Left ventricle myocardium superior (tissue), 1 donor: Measurements from ENCODE around the gene NLK. TPM values are rescaled to one million over a fixed set of nuclear protein-coding genes. Genes with fewer than 3 reads are reported as not detected.
"Not testable (repeated sequence)": the region's sequence is repeated elsewhere in the genome, so short reads cannot be mapped to it uniquely, and the experiment has no call there.

Experiments
- ATAC-seq: fragments of 200-7000 bp; cut with Tn5 transposase; one replicate; pipeline ENCODE4 v1.9.1; 2020; ENCODE audit warnings: mild to moderate bottlenecking, moderate library complexity
- DNase-seq: peaks from one replicate; pipeline ENCODE4 v3.0.0-alpha.2; 2020
- intact Hi-C: fragments of 100-400 bp; cut with micrococcal nuclease; formaldehyde crosslinking; loops from one replicate; pipeline ENCODE4 v1.11.0; 2022
- long read RNA-seq: library from polyadenylated mRNA; unstranded; transcript quantifications from one replicate; pipeline ENCODE4 v2.0.0, GENCODE V29; 2021
- total RNA-seq: library from RNA; stranded (reverse); fragmentation: NEBNext Ultra II Directional; extraction: Animal tissue kit (Norgen Biotek cat#: 25700); gene quantifications from one replicate; pipeline ENCODE4 v1.2.1, GENCODE V29; 2021
- donor health status: DM: no; HTN: yes; CAD: no; lungs with severe emphysema.

The NLK gene
- total RNA-seq: 22.8 TPM
- long read RNA-seq, full-length matches to known transcripts: 18 of 22 reads
- long read RNA-seq, partial matches to known transcripts: 2 of 22 reads
- long read RNA-seq, other reads (novel, unspliced or antisense): 2 of 22 reads

- ATAC-seq (no peak), DNase-seq (no peak)
- intact Hi-C loops: no loop called here
Observed at GRCh38 chr17:28042657-28042720, at the start of gene NLK. NLK (plus strand) TSS chr17:28042677; CDS start chr17:28042874, 197 bp downstream.

DNA sequence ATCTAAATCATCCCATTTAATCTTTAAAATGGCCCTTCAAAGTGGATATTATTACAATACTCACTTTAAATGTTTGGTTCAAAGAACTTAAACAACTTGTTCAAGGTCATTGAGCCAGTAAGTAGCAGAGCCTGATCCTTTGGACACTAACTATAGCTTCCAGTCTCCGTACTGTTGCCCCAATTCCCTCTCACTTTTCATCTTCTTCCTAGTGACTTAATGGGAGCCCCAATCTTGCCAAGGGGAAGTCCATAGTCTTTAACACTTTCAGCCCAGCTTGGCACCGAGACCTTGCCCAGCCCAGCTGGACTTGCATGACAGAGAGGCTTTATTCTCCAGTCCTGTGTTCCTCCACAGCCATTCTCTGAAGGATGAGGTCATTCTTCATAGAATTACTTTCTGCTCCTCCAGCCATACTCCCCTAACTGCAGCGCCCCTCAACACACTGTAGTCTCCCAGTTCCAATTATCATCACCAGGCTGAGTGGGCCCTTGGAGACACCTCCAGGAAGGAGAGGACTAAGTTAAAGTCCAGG is 49.2 kb upstream of the NLK start:
- intact Hi-C loops: no loop called here
- DNase-seq: no peak
- no peak for ATAC-seq

DNA sequence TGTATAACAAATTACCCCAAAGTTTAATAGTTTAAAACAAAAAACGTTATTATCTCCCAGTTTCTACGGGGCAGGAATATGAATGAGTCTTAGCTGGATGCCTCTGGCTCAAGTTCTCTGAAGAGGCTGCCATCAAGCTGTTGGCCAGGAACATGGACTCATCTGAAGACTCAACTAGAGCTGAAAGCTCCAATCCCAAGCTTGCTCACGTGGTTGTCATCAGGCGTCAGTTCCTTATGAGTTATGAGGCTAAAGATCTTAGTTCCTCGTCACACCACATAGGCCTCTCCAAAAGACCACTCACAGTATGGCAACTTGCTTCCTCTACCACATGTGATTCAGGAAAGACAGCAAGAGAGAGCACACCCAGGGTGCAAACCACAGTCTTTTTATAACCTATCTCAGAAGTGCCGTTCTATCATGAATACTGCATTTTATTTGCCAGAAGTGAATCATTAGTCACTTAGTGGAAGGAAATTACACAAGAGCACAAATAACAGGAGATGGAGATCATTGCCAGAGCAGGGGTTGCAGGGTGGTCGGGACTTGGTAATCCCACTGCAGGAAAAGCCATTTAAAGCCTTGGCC is 48.7 kb upstream of the NLK start:
- no peak for ATAC-seq
- DNase-seq: no peak
- intact Hi-C loops: no loop called here

- intact Hi-C loops: no loop called here
- ATAC-seq (no peak), DNase-seq (no peak)
Observed at GRCh38 chr17:27994586-27994985, 47.9 kb upstream of the NLK start.

GRCh38 chr17:27995554-27995953 is 46.9 kb upstream of the NLK start:
- no peak for DNase-seq
- no peak for ATAC-seq
- intact Hi-C loops: no loop called here

DNA sequence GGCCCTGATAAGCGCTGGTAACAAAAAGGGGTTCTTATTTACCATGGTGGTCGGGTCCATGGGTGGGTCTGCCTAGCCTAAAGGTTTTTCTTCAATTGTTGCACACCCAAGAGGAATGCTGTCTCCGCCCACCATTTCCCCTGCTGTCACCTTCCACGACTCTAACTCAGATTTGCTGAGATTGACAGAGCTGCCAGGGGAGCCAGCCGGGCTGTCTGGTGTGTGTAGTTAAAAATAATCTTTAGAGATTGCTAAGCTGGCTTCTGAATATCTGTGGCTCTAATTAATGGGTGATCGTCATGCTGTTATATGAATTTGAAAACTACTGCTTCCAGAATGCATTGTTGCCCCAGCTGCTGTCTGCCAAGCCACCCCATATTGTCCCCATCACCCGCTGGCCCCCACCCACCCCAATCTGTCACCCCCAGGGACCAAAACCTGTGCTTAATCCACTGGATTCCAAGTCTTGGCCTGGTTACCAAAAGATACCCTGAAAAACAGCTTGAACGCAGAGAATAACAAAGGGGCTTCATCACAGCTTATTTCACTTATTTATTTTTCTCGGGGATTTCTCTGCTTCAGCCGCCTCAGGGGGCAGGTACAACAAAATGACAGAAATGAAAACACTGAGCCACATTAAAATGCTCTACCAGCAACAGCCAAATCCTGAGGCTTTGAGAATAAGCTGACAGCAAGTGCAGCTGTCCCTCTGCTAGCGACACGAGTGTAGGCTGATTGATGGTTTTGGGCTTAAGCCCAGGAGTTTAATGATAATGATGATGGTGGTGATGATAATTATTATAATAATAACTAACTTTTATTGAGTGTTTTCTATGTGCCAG is 46.1 kb upstream of the NLK start:
- no peak for ATAC-seq
- DNase-seq: no peak
- intact Hi-C loops: no loop called here

DNA sequence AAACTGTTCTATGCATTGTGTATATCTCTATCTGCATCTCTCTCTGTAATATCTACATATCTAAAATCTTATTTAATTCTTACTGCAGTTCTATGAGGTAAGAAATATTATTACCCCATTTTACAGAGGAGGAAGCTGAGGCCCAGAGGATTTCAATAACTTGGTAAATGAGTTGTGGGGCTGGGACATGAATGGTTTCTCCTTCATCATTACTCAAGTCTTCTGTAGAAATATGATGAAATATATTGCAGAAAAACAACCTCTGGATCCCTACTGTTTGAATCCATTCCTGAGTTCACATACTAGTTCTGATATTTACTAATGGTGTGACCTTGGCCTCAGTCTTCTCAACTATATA is 45.5 kb upstream of the NLK start:
- intact Hi-C loops: no loop called here
- no peak for ATAC-seq

GRCh38 chr17:27997522-27997921 is 45.0 kb upstream of the NLK start:
- intact Hi-C loops: no loop called here
- ATAC-seq (no peak), DNase-seq (no peak)

More for the DNA sequence above, 45.5 kb upstream of the NLK start:
- DNase-seq: no peak

DNA sequence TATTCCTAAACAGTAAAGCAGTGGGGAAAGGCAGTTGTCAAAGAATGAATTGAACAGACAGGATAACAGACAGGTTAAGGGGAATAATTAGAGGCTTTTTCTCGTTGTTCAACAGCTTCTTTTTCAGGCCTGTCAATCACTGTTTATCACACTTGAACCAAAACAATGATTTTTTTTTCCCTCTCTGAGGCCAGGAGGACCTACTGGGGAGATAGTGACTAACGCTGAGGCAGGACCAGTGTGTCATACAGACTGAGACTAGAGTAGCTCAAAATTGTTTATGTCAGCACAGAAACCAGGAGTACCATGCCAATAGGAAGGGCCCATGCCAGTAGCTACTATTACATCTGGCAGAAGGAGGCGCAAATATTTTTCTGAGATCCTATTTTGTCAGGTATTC is 41.3 kb upstream of the NLK start:
- intact Hi-C loops: no loop called here
- DNase-seq (no peak), ATAC-seq (no peak)

GRCh38 chr17:28004344-28004743 is 38.1 kb upstream of the NLK start:
- ATAC-seq (no peak), DNase-seq (no peak)
- intact Hi-C loops: no loop called here

- ATAC-seq, DNase-seq, intact Hi-C loops: not testable (repeated sequence)
Observed at GRCh38 chr17:28007925-28008324, 34.6 kb upstream of the NLK start.

DNA sequence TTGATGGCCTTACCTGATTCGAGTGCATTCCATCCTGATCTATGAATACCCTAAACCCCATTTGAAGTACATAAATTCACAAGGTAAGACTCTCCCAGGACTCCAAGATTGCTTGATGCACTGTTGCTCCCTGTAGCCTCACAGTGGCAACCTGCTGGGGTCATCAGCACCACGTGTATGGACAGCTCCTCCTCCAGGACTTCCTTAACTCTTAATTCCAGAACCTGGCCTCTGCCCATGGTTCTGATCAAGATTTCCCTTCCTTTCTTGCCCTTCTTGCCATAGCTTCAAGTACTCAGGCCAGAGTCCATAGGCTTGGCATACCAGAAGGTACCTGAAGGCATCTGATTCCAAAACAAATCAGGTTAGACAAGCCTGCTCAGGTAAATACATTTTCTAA is 34.0 kb upstream of the NLK start:
- intact Hi-C loops: no loop called here
- DNase-seq: peak; percentile 41
- peak; percentile 33 for ATAC-seq

- intact Hi-C loops: no loop called here
Observed at GRCh38 chr17:28010406-28010805, 32.1 kb upstream of the NLK start.

DNA sequence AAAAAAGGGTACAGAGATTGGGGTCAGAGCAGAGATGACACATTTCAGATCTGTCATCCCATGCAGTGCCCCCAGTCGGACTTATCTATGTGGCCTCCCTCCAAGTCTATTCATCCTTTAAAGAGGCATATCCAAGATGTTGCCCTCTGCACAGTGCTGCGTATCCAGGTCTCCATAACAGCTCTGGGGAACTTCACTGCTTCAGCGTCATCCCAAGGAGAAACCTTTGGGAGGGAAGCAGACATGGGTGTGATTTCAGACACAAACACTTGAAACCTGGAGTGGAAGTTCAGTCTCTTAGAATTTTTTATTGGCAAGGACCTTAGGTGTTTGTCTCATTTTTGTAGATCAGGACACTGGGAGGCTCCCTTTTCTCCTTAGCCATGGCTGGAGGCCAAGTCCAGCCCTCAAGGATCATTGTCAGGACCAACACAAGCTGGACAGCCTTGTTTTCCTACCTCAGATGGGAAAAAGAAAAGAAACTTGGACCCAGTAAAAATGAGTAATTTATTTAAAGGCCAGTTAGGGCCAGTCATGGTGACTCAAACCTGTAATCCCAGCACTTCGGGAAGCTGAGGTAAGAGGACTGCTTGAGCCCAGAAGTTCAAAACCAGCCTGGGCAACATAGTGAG is 23.9 kb upstream of the NLK start:
- peak; percentile 51 for ATAC-seq
- DNase-seq: peak; percentile 45
- intact Hi-C loops: no loop called here

More at GRCh38 chr17:28010406-28010805, 32.1 kb upstream of the NLK start:
- DNase-seq (no peak), ATAC-seq (no peak)

DNA sequence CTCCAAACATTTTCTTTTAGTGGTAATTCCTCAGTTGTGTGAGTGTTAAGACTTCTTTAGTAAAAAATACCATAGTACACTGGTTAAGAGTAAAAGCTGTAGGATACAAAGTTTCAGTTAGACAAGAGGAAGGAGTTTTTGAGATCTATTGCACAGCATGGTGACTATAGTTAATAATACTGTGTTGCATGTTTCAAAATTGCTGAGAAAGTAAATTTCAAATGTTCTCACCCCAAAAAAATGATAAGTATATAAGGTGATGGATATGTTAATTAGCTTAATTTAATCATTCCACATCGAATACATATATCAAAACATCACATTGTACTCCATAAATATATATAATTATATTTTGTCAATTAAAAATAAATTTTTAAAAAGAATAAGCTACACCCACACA is 22.0 kb upstream of the NLK start:
- ATAC-seq (no peak), DNase-seq (no peak)
- intact Hi-C loops: no loop called here

GRCh38 chr17:28029044-28029443 is 13.4 kb upstream of the NLK start:
- no peak for ATAC-seq

DNA sequence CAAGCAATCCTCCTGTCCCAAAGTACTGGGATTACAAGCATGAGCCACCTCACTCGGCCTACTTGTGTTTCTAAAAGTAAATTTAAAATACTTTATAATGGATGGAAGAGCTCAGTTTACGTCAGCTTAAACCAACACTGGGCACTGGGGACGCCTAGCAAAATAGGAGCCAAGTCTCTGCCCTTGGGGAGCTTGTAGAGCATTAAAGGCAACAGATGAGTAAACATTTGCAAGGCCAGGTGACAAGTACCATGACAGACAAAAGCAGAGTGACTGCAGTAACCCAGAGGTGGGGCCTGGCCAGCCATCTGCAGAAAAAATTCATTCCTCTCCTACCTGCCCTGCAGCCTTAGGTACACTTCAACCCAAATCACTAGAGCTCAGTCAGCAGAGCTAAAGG is 12.1 kb upstream of the NLK start:
- no peak for DNase-seq
- intact Hi-C loops: no loop called here
- no peak for ATAC-seq

More at GRCh38 chr17:28029044-28029443, 13.4 kb upstream of the NLK start:
- intact Hi-C loops: no loop called here
- no peak for DNase-seq

DNA sequence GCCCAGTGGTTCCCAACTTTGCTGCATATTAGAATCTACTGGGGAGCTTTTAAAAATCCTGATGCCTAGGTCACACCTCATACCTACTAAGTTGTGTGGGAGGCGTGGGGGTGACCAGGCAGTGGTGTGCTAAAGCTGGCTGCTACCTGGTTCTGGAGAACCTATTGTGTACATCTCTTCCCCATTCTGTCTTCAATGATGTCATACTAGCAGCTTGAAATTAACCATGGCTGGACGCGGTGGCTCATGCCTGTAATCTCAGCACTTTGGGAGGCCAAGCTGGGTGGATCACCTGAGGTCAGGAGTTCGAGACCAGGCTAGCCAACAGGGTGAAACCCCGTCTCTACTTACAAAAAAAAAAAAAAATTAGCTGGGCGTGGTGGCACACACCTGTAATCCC is 11.3 kb upstream of the NLK start:
- intact Hi-C loops: no loop called here
- DNase-seq (no peak), ATAC-seq (no peak)

GRCh38 chr17:28033972-28034714 is 8.3 kb upstream of the NLK start:
- peak; percentile 72 for ATAC-seq
- DNase-seq: no peak
- intact Hi-C loops: no loop called here

- DNase-seq, intact Hi-C loops, ATAC-seq: not testable (repeated sequence)
Observed at GRCh38 chr17:28035452-28035851, 7.0 kb upstream of the NLK start.
